HS-5 (cell line): Measurements from ENCODE around the gene PSG3.
"Not testable (repeated sequence)": the region's sequence is repeated elsewhere in the genome, so short reads cannot be mapped to it uniquely, and the experiment has no call there.

Experiments
- DNase-seq: peaks from one replicate; pipeline ENCODE4 v3.0.0-alpha.2; 2012; ENCODE audit warnings: low read depth

PSG3 gene

GRCh38 chr19:42740381-42740780, at the start of gene PSG3:
Gene PSG3 (minus strand): TSS chr19:42740481. CDS start chr19:42740384, 97 bp downstream.
- not testable (repeated sequence) for DNase-seq

- DNase-seq, result not testable (repeated sequence)
Measured at GRCh38 chr19:42788766-42789165, 48.5 kb upstream of the PSG3 start.

GRCh38 chr19:42787766-42788165, 47.5 kb upstream of the PSG3 start:
- DNase-seq, result not testable (repeated sequence)

GRCh38 chr19:42776750-42777612, 36.7 kb upstream of the PSG3 start:
- not testable (repeated sequence) for DNase-seq

- not testable (repeated sequence) for DNase-seq
Measured at GRCh38 chr19:42774510-42775158, 34.4 kb upstream of the PSG3 start.

- not testable (repeated sequence) for DNase-seq
Measured at GRCh38 chr19:42767319-42767718, 27.0 kb upstream of the PSG3 start.

- not testable (repeated sequence) for DNase-seq
Measured at GRCh38 chr19:42766871-42767270, 26.6 kb upstream of the PSG3 start.

- DNase-seq, result no peak
Measured at GRCh38 chr19:42764836-42765235, 24.6 kb upstream of the PSG3 start.

- DNase-seq, result no peak
Measured at GRCh38 chr19:42762789-42763188, 22.5 kb upstream of the PSG3 start.

GRCh38 chr19:42761924-42762295, 21.6 kb upstream of the PSG3 start:
- not testable (repeated sequence) for DNase-seq

GRCh38 chr19:42760954-42761923, 21.0 kb upstream of the PSG3 start:
- peak; percentile 80 for DNase-seq

- DNase-seq, result not testable (repeated sequence)
Measured at GRCh38 chr19:42758667-42759066, 18.4 kb upstream of the PSG3 start.

GRCh38 chr19:42752246-42752645, 12.0 kb upstream of the PSG3 start:
- DNase-seq, result not testable (repeated sequence)

- not testable (repeated sequence) for DNase-seq
Measured at GRCh38 chr19:42741726-42742607, 1.7 kb upstream of the PSG3 start.

- DNase-seq, result peak; percentile 30
Measured at GRCh38 chr19:42737581-42738011, 2.7 kb downstream of the PSG3 start.

- DNase-seq, result not testable (repeated sequence)
Measured at GRCh38 chr19:42728341-42728740, 11.9 kb downstream of the PSG3 start.

- DNase-seq, result not testable (repeated sequence)
Measured at GRCh38 chr19:42714000-42714399, 26.3 kb downstream of the PSG3 start.

GRCh38 chr19:42712753-42713152, 27.5 kb downstream of the PSG3 start:
- DNase-seq, result not testable (repeated sequence)

- DNase-seq, result not testable (repeated sequence)
Measured at GRCh38 chr19:42710986-42711385, 29.3 kb downstream of the PSG3 start.

- no peak for DNase-seq
Measured at GRCh38 chr19:42697884-42698283, 42.4 kb downstream of the PSG3 start.
